T-helper 1 cell treated with Interleukin-12 subunit alpha and Interleukin-12 subunit beta and Interleukin-4 antibody, amounts not matched to agents 30 μg/mL and 1 μg/mL, for 36 hours (primary cell): ENCODE results near the gene PCSK2.

Experiments
- H3K27ac Mint-ChIP-seq: one replicate; pipeline ENCODE4 v1.8.0; 2021; ENCODE audit warnings: mild to moderate bottlenecking, mixed read lengths
- H3K27me3 Mint-ChIP-seq: one replicate; pipeline ENCODE4 v1.8.0; 2021; ENCODE audit warnings: low read depth, mixed read lengths
- H3K36me3 Mint-ChIP-seq: one replicate; pipeline ENCODE4 v1.8.0; 2021; ENCODE audit warnings: low read depth, mixed read lengths
- H3K4me1 Mint-ChIP-seq: one replicate; pipeline ENCODE4 v1.8.0; 2021; ENCODE audit warnings: low read depth, mixed read lengths
- H3K4me3 Mint-ChIP-seq: one replicate; pipeline ENCODE4 v1.8.0; 2021; ENCODE audit warnings: mild to moderate bottlenecking, moderate library complexity, mixed read lengths
- H3K9me3 Mint-ChIP-seq: one replicate; pipeline ENCODE4 v1.8.0; 2021; ENCODE audit warnings: mixed read lengths

The PCSK2 gene

GRCh38 chr20:17469246-17470030, 242.6 kb downstream of the PCSK2 start:
- Mint-ChIP-seq H3K36me3 (no peaks in the 10 kb centered on the region), H3K9me3 (no peaks in the 10 kb centered on the region), H3K27ac (no peak overlapping the region), H3K27me3 (no peaks in the 10 kb centered on the region), H3K4me3 (no peak overlapping the region), H3K4me1 (no peaks in the 10 kb centered on the region)

- no peak overlapping the region for H3K27ac Mint-ChIP-seq
- no peaks in the 10 kb centered on the region for H3K9me3 Mint-ChIP-seq
- H3K4me1 Mint-ChIP-seq: no peaks in the 10 kb centered on the region
- H3K4me3 Mint-ChIP-seq: no peak overlapping the region
- H3K36me3 Mint-ChIP-seq: no peaks in the 10 kb centered on the region
- H3K27me3 Mint-ChIP-seq: no peaks in the 10 kb centered on the region
These were observed 243.7 kb downstream of the PCSK2 start for GRCh38 chr20:17470521-17470920.

- H3K9me3 Mint-ChIP-seq: no peaks in the 10 kb centered on the region
These were observed 244.1 kb downstream of the PCSK2 start for GRCh38 chr20:17470973-17471372.

DNA sequence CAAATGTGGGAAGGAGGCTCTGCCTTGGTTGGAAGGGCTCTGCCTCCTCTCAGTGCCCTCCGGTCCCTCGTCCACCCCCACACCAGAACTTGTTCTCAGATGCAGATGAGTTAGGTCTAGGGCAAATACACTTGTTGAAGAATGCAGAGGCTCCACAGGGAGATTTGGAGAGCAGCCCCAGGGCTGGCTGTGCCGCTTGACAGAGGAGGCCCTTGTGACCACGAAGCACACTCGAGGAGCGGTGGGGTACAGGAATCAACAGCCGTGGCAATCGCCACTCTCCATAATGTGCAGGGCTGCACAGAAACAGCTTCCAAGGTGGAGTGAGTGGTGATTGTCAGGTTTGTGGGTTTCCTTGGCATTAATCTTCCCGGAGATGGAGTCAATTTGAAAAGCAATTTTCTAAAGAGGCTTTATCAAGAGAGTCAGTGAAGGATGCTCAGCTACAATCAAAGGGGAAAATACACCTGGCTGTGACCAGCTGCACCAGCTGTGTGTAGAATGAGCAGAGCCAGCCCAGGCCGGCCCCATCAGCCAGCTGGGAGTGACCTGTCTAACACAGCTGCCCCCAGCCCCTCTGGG, 244.9 kb downstream of the PCSK2 start:
- H3K9me3 Mint-ChIP-seq: no peaks in the 10 kb centered on the region
- peaks cover 1% of the 10 kb centered on the region for H3K27me3 Mint-ChIP-seq
- H3K36me3 Mint-ChIP-seq: no peaks in the 10 kb centered on the region
- H3K27ac Mint-ChIP-seq: no peak overlapping the region
- H3K4me3 Mint-ChIP-seq: no peak overlapping the region
- H3K4me1 Mint-ChIP-seq: no peaks in the 10 kb centered on the region

More at GRCh38 chr20:17470973-17471372, 244.1 kb downstream of the PCSK2 start:
- H3K36me3 Mint-ChIP-seq: no peaks in the 10 kb centered on the region
- no peak overlapping the region for H3K27ac Mint-ChIP-seq
- no peaks in the 10 kb centered on the region for H3K27me3 Mint-ChIP-seq
- H3K4me3 Mint-ChIP-seq: no peak overlapping the region
- H3K4me1 Mint-ChIP-seq: no peaks in the 10 kb centered on the region

- Mint-ChIP-seq H3K4me1 (no peaks in the 10 kb centered on the region), H3K9me3 (no peaks in the 10 kb centered on the region), H3K36me3 (no peaks in the 10 kb centered on the region), H3K4me3 (no peak overlapping the region), H3K27ac (no peak overlapping the region), H3K27me3 (peaks cover 7% of the 10 kb centered on the region)
These were observed 246.8 kb downstream of the PCSK2 start for GRCh38 chr20:17473659-17474058.

GRCh38 chr20:17479063-17479657, 252.3 kb downstream of the PCSK2 start:
- no peak overlapping the region for H3K27ac Mint-ChIP-seq
- no peaks in the 10 kb centered on the region for H3K4me1 Mint-ChIP-seq
- no peaks in the 10 kb centered on the region for H3K36me3 Mint-ChIP-seq
- peaks cover 11% of the 10 kb centered on the region for H3K27me3 Mint-ChIP-seq
- no peak overlapping the region for H3K4me3 Mint-ChIP-seq
- H3K9me3 Mint-ChIP-seq: no peaks in the 10 kb centered on the region

- Mint-ChIP-seq H3K9me3 (no peaks in the 10 kb centered on the region), H3K27ac (no peak overlapping the region), H3K4me1 (no peaks in the 10 kb centered on the region), H3K36me3 (no peaks in the 10 kb centered on the region), H3K4me3 (no peak overlapping the region), H3K27me3 (peaks cover 21% of the 10 kb centered on the region)
These were observed 253.9 kb downstream of the PCSK2 start for GRCh38 chr20:17480696-17481095.

- Mint-ChIP-seq H3K4me3 (no peak overlapping the region), H3K9me3 (no peaks in the 10 kb centered on the region), H3K36me3 (no peaks in the 10 kb centered on the region), H3K27ac (no peak overlapping the region), H3K4me1 (no peaks in the 10 kb centered on the region), H3K27me3 (peaks cover 27% of the 10 kb centered on the region)
These were observed 254.8 kb downstream of the PCSK2 start for GRCh38 chr20:17481661-17482060.

DNA sequence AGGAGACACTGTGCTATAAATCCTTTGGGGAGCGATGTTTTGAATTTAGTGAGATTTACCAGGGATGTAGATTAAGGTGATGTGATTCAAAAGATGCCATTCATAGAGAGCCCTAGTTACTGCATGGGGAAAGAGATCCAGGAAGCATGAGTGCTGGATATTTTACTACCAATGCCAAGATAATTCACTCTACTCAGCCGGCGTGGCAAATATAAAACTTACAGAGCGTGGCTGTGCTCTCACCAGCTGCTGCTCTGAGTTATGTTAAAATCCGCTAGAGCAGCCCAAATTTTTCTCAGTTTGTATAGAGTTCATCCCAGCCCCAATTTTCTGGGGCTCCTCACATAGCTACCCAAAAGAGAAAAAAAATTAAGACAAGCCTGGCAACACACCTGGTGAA, 255.7 kb downstream of the PCSK2 start:
- no peaks in the 10 kb centered on the region for H3K36me3 Mint-ChIP-seq
- H3K27me3 Mint-ChIP-seq: peaks cover 34% of the 10 kb centered on the region

GRCh38 chr20:17485017-17485416, 258.2 kb downstream of the PCSK2 start:
- no peak overlapping the region for H3K4me3 Mint-ChIP-seq
- H3K36me3 Mint-ChIP-seq: no peaks in the 10 kb centered on the region
- peaks cover 35% of the 10 kb centered on the region for H3K27me3 Mint-ChIP-seq
- no peaks in the 10 kb centered on the region for H3K9me3 Mint-ChIP-seq
- H3K4me1 Mint-ChIP-seq: no peaks in the 10 kb centered on the region
- H3K27ac Mint-ChIP-seq: no peak overlapping the region

More for the DNA sequence above, 255.7 kb downstream of the PCSK2 start:
- Mint-ChIP-seq H3K27ac (no peak overlapping the region), H3K4me3 (no peak overlapping the region), H3K9me3 (no peaks in the 10 kb centered on the region), H3K4me1 (no peaks in the 10 kb centered on the region)

DNA sequence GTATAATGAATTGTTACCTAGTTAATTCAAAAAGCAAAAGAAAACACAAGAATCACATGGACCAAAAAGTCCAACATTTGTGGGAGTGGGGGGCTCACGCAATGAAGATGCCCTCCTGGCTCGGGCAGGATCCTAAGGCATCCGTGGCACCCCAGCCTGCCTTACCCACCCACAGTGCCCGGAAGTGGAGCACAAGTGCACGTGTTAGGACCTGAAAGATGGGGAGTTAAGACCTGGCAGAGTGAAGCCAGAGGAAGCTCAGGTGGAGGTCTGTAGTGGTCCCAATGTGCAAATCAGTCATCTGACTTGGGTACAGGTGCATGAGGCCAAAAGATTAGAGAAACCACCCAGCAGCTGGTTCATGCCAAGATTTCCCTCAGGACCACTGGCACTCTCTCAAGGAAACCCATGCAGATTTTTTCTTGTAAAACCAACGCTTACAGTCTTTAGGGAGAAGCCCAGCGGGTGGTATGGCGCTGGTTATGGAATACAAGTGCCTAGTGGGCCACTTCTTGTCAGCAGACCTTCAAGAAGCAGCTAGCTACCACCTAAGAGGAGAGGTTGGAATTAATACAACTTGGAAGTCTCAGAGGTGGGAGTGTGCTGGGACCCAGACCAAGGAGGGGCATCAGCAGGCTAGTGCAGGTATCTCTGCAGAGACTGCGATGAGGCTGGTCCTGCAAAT, 262.2 kb downstream of the PCSK2 start:
- H3K27ac Mint-ChIP-seq: no peak overlapping the region
- no peaks in the 10 kb centered on the region for H3K36me3 Mint-ChIP-seq
- H3K4me1 Mint-ChIP-seq: no peaks in the 10 kb centered on the region
- H3K27me3 Mint-ChIP-seq: peaks cover 39% of the 10 kb centered on the region
- no peaks in the 10 kb centered on the region for H3K9me3 Mint-ChIP-seq
- H3K4me3 Mint-ChIP-seq: no peak overlapping the region

DNA sequence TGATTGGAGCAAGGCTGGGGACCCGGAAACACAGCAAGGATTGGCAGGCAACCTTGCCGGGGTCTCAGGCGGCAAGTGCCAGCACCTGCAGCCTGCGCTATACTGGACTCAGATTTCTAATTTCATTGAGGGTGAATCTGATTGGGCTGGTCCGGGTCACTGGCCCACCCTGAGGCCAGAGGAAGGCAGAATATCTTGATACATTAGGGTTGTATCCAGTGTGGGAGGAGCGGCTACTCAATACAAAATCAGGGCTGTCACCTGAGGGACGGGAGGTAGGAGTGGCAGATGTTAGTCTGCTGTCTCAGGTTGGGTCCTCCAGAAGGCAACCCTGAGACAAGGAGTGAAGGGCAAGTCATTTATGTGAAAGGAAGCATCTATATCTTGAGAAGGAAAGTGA, 263.7 kb downstream of the PCSK2 start:
- H3K4me3 Mint-ChIP-seq: no peak overlapping the region
- H3K27me3 Mint-ChIP-seq: peaks cover 30% of the 10 kb centered on the region
- H3K4me1 Mint-ChIP-seq: no peaks in the 10 kb centered on the region
- no peaks in the 10 kb centered on the region for H3K36me3 Mint-ChIP-seq
- no peaks in the 10 kb centered on the region for H3K9me3 Mint-ChIP-seq
- H3K27ac Mint-ChIP-seq: no peak overlapping the region

DNA sequence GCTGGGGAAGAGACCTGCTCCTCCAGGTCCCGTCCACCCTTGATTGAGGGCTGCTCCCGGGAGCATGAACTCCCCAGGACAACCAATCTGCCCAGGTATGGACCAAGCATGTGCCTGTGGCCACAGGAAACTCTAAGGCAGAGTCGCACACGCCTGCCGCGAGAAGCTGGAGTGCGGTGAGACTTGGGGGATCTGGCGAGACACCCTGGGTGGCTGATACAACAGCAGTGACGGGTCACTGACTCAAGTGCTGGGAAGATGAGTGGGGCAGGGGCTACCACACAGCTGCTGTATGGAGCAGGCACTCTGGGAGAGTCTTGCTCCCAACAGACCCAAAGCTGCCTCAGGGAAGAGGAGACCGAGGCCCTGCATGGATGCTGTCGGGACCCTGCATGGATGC, 264.2 kb downstream of the PCSK2 start:
- H3K36me3 Mint-ChIP-seq: no peaks in the 10 kb centered on the region
- no peak overlapping the region for H3K27ac Mint-ChIP-seq
- H3K9me3 Mint-ChIP-seq: no peaks in the 10 kb centered on the region
- peaks cover 28% of the 10 kb centered on the region for H3K27me3 Mint-ChIP-seq
- no peaks in the 10 kb centered on the region for H3K4me1 Mint-ChIP-seq
- H3K4me3 Mint-ChIP-seq: no peak overlapping the region

- H3K27me3 Mint-ChIP-seq: peaks cover 24% of the 10 kb centered on the region
- no peaks in the 10 kb centered on the region for H3K36me3 Mint-ChIP-seq
- no peak overlapping the region for H3K4me3 Mint-ChIP-seq
- H3K9me3 Mint-ChIP-seq: no peaks in the 10 kb centered on the region
- H3K27ac Mint-ChIP-seq: no peak overlapping the region
- H3K4me1 Mint-ChIP-seq: no peaks in the 10 kb centered on the region
These were observed 264.6 kb downstream of the PCSK2 start for GRCh38 chr20:17491488-17491887.

- H3K27me3 Mint-ChIP-seq: peaks cover 14% of the 10 kb centered on the region
- no peak overlapping the region for H3K4me3 Mint-ChIP-seq
- H3K9me3 Mint-ChIP-seq: no peaks in the 10 kb centered on the region
- H3K27ac Mint-ChIP-seq: no peak overlapping the region
- no peaks in the 10 kb centered on the region for H3K4me1 Mint-ChIP-seq
- no peaks in the 10 kb centered on the region for H3K36me3 Mint-ChIP-seq
These were observed 266.3 kb downstream of the PCSK2 start for GRCh38 chr20:17493173-17493572.
